Measurements from ENCODE around the gene NTM.

GRCh38 chr11:131481971-131482370, 111.6 kb downstream of the NTM start:
- TF ChIP-seq POLR2AphosphoS5 (IDR thresholded peaks at IDR 0.05; ENCODE audit: low read depth, low read length) (no peak), POLR2A (IDR thresholded peaks at IDR 0.05; ENCODE audit: low read depth, low read length) (no peak)

Data from GM12892 (cell line).